HG03097 (cell line): ENCODE results near the gene PAQR9.
"Not testable (repeated sequence)": the region's sequence is repeated elsewhere in the genome, so short reads cannot be mapped to it uniquely, and the experiment has no call there.

ENCODE experiments used
- ATAC-seq: cut with Tn5 transposase; IDR thresholded peaks from one replicate; pipeline ENCODE4 v1.9.1; 2021; ENCODE audit not compliant: unreplicated experiment, low FRiP score

Gene PAQR9

GRCh38 chr3:142963516-142964448, at the start of gene PAQR9:
Gene PAQR9 (minus strand): TSS chr3:142963674. CDS start chr3:142963336, 338 bp downstream.
- ATAC-seq = peak; percentile 43

- no peak for ATAC-seq
Measured at GRCh38 chr3:143011705-143012104, 48.2 kb upstream of the PAQR9 start.

DNA sequence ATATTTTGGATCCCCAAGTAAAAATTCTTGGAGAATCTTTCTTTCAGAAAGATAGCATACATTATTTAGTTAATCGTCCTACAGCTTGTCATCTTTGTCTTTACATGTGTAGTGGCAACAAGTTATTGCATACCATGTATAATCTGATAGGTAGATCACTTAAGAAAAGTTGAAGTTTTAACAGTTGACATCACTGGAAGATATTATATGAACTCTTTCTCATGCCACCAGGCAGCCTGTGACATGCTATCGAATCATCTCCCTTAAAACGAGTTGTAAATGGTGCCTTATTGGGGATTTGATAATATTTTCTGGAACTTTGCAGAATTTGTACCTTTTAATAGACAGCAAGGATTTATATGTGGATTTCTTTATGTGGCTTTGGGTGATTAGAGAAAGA, 46.5 kb upstream of the PAQR9 start:
- ATAC-seq = no peak

- ATAC-seq = no peak
Measured at GRCh38 chr3:143004823-143005222, 41.3 kb upstream of the PAQR9 start.

DNA sequence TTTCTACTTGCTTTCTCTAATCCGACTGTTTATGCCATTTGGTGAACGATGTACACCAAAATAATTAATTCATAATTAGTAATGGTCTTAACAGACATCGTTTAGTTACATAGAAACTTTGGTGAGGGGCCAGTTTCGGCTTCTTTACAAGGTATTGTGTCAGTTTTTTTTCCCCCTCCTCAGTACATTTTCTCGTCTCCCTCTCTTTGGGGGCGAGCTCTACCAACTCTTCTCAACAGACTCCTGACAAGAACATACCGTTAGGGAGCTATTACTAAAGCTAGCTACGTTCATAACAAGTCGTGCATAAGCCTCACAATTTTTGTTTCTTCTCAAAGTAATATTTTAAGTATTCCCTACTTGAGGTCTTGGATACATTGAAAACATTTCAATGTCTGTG, 39.3 kb upstream of the PAQR9 start:
- ATAC-seq = no peak

DNA sequence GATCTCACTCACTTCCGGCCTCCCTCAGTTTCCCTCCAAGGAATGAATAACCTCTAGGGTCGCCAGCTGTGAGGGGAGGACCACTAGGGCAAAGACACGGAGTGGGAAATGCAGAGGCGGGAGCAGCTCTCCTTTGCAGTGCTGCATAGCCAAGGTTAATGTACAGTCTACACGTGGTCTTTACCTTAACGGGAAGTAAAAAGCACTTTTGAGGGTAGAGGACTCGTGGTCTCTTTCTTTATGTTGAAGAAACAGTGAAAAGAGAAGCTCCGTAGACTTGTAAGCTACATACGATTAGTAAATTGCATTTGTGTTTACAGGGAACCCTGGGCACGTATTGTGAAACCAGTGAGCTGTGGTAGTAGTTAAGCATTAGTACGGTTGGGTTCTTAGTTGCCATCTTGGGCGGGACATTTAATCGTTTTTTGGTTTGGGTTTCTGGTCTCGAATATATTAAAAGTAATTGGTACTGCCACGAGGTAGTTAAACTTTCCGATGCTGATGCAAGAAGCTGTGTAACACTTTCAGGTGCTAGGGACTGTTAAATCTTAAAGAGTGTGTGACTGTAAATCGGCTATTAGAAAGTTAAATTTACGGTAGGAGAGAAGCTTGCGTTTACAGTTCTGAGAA, 38.7 kb upstream of the PAQR9 start:
- peak; percentile 28 for ATAC-seq

GRCh38 chr3:143001369-143002082, 38.1 kb upstream of the PAQR9 start, which contains the start of gene U2SURP:
Gene U2SURP (plus strand): TSS chr3:143001570. CDS start chr3:143001629, 59 bp downstream.
- peak; percentile 91 for ATAC-seq

DNA sequence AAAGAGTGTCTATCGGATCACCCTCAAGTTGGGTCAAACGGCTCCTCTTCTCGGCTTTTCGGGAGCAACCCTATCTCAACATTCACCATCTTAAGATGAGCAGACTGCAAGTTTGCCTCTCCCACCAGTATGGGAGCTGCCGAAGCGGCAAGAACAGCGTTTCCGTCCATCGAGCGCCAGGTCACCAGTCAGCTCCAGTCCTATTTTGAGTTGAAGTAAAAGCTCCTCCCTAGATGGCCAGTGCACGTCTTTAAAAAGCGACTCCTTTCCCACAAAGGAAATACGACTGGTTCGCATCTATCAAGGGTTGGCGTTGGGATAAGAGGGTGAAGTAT, 37.5 kb upstream of the PAQR9 start:
- peak; percentile 46 for ATAC-seq

DNA sequence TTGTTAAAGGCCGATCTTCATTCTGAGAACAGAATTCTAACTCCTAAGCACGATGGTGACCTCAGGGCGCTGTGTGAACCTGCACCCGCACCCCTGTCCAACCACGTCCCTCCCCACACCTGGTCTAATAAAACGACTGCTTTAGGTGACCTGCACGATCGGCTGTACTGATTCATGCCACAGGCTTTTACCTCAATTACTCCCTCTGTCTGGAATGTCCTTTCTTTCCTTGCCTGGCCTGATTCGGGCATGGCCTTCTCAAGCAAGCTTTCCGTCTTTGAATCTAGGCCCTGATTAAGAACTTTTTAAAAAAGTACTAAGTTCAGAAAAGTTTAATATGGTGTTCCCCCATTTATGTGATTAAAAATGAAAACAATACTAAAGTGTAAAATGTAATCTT, 37.1 kb upstream of the PAQR9 start:
- ATAC-seq = no peak

DNA sequence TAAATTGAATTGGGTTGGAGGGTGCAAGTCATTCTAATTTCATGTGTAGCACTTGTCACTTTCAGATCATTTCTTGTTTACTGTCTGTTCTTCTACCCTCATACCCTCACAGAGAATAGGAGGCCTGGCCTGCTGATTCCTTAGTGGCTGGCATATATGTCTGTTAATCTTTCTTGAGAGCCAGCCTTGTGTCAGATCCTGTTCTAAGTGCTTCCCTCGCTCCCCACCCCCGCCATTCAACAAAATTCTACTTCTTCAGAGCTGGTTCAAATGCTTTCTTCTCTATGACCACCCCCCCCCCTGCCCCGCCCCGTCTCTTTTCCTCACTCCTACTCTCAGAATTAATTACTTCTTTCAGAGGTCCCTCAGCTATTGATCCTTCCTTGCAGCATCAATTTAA, 36.4 kb upstream of the PAQR9 start:
- ATAC-seq = no peak

GRCh38 chr3:142998439-142998838, 35.0 kb upstream of the PAQR9 start:
- no peak for ATAC-seq

DNA sequence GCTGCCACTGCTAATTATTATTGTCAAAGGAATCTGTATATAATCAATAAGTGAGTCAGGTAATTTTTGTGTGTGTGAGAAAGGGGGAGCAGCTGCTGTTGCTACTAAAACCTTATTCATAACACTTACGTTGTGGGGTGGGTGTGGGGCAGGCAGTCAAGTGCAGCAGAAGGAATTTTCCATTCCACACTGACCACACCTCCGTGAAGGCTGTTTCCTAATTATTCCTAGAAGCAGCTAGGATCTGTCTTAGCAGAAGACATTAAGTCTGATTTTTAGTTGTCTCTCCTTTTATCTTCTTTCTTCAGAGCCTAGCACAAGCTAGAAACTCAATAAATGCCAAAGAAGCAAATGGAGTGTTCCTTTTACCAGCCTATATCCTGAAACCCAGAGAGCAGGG, 33.9 kb upstream of the PAQR9 start:
- ATAC-seq = no peak

DNA sequence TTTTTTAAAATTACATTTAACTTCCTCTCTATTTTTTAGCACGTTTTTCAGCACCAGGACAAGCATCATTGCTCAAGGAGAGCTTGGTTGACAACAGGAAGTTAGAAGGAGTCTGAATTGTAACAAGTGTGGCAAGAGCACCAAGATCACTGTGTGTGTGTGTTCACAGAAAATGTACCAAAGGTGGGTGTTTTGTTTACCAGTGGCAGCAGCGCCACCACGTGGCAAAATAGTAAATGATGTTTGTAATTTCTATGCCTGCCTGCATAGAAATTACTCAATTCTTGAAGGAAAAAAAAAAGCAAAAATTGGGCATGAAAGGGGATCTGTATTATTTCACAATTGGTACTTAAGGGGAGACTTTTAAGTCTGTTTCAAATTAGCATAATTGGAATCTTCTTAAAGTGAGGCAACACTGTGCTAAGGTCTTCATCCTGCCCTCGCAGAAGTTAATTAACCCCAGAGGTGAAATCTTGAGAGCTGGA, 30.5 kb upstream of the PAQR9 start:
- ATAC-seq = peak; percentile 47

- no peak for ATAC-seq
Measured at GRCh38 chr3:142992323-142992722, 28.8 kb upstream of the PAQR9 start.

DNA sequence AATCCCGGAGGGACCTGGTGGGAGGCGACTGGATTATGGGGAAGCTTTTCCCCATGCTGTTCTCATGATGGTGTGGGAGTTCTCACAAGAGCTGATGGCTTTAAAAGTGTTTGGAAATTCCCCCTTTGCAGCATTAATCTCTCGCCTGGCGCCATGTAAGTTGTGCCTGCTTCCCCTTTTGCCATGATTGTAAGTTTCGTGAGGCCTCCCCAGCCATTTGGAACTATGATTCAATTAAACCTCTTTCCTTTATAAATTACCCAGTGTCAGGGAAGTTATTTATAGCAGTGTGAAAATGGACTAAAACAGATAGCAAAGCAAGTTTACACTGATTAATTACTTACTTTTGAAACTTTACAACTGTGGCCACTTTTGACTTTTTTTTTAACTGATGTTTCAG, 27.2 kb upstream of the PAQR9 start:
- ATAC-seq = no peak

GRCh38 chr3:142988826-142989225, 25.4 kb upstream of the PAQR9 start:
- ATAC-seq = not testable (repeated sequence)

DNA sequence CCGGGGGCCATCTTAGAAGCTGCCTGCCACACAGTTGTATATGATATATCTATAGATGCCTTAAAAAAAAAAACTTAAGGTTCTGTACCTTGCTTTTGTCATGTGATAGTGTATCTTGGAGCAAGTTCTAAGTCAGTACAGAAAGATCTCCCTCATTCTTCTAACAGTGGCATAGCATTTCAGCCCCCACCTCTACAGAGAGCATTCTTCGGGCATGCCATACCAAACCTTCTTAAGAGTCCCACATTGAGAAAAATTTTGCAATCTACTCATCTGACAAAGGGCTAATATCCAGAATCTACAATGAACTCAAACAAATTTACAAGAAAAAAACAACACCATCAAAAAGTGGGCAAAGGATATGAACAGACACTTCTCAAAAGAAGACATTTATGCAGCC, 24.7 kb upstream of the PAQR9 start:
- ATAC-seq = not testable (repeated sequence)

DNA sequence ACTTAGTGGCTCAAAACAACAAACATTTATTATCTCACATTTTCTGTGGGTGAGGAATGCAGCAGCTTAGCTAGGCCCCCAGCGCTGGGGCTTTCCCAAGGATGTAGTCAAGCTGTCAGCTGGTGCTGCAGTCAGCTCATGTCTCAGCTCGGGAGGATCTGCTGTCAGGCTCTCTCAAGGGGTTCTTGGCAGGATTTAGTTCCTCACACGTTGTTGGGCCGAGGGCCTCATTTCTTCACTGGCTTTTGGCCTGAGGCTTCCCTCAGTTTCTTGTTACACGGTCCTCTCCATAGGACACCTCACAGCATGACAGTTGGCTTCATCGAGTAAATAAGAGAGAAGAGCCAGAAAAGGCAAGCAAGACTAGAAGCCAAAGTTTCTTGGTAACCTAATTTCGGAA, 24.2 kb upstream of the PAQR9 start:
- ATAC-seq = no peak

- no peak for ATAC-seq
Measured at GRCh38 chr3:142987080-142987700, 23.7 kb upstream of the PAQR9 start.

GRCh38 chr3:142984255-142984654, 20.8 kb upstream of the PAQR9 start:
- ATAC-seq = no peak

GRCh38 chr3:142983318-142983717, 19.8 kb upstream of the PAQR9 start:
- ATAC-seq = no peak
